ENCODE measurements around the gene SHANK1.

SHANK1 gene

DNA sequence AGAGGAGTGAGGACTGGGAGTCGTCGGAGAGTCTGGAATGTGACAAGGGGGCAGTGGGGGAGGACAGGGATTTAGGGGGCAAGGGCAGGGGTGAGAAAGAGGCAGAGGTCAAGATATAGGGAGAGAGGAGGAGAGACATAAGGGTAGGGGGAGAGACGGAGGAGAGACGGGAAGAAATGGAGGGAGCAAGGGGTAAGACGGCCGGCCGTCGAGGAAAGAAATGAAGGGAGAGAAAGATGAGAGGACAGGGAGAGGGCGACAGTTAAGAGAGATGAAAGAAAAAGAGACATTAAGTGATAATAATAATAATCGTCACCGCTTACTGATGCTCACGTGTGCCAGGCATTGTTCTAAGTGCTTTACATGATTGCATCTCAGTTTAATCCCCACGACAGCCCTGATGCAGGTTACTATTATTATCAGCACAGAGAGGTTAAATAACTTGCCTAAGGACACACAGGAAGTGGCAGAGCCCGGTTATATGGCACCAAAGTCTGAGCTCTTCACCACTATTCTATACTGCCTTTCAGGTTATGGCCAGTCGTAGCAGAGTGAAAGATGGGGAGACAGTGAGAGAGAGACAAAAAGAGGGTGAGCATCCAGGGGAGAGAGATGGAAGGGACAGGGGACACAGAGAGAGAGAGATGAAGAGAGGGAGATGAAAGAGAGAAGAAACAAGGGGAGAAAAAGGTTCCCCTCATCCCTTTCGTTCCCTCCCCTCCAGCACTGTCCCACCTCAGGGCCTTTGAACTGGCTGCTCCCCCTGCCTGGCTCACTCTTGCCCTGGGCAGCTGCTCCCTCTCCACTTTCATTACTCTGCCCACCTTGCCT, 56.7 kb downstream of the SHANK1 start:
- TF ChIP-seq FOXM1 (IDR thresholded peaks at IDR 0.05; ENCODE audit: borderline replicate concordance, low read depth) (no peak), RAD21 (IDR thresholded peaks at IDR 0.05; ENCODE audit: low read depth) (no peak)

GRCh38 chr19:50661766-50662650, 57.6 kb downstream of the SHANK1 start:
- no peak for TF ChIP-seq RAD21 (IDR thresholded peaks at IDR 0.05; ENCODE audit: low read depth)
- no peak for TF ChIP-seq EGR1 (IDR thresholded peaks at IDR 0.05)
- TF ChIP-seq TCF12 (IDR thresholded peaks at IDR 0.05; ENCODE audit: low read depth) = no peak
- TF ChIP-seq ZBTB7A (IDR thresholded peaks at IDR 0.05; ENCODE audit: low read depth) = no peak
- TF ChIP-seq CEBPB (IDR thresholded peaks at IDR 0.05) = no peak
- no peak for TF ChIP-seq TAF1 (IDR thresholded peaks at IDR 0.05; ENCODE audit: low read depth)
- TF ChIP-seq EP300 (IDR thresholded peaks at IDR 0.05; ENCODE audit: borderline replicate concordance) = no peak
- no peak for TF ChIP-seq YY1 (IDR thresholded peaks at IDR 0.05; ENCODE audit: low read depth)
- no peak for TF ChIP-seq TEAD4 (IDR thresholded peaks at IDR 0.05)
- TF ChIP-seq FOXM1 (IDR thresholded peaks at IDR 0.05; ENCODE audit: borderline replicate concordance, low read depth) = no peak
- TF ChIP-seq MAX (IDR thresholded peaks at IDR 0.05) = no peak
- TF ChIP-seq CREB1 (IDR thresholded peaks at IDR 0.05; ENCODE audit: low read depth) = no peak
- no peak for TF ChIP-seq REST (IDR thresholded peaks at IDR 0.05; ENCODE audit: low read depth)

DNA sequence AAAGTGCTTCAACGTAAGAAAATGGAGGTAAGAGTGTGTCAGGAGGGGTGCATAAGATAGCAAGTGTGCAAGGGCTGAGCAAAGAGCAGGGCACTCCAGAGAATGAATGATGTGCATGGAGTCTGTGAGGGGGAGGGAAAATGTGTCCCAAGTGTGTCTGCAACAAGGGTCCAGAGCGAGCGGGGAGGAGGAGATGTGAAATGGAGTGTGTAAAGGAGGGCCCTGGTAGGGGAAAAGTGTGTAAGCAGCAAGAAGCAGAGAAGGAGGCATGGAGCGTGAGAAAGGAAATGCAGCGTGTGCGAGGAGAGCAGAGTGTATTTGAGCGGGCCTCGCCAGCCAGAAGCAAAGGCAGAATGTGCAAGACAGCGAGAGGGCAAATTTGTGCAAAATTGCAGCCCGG, 58.6 kb downstream of the SHANK1 start:
- TF ChIP-seq EP300 (IDR thresholded peaks at IDR 0.05; ENCODE audit: borderline replicate concordance) (no peak), CEBPB (IDR thresholded peaks at IDR 0.05) (no peak), RAD21 (IDR thresholded peaks at IDR 0.05; ENCODE audit: low read depth) (no peak), NFIC (IDR thresholded peaks at IDR 0.05) (no peak), ZBTB7A (IDR thresholded peaks at IDR 0.05; ENCODE audit: low read depth) (no peak), MAX (IDR thresholded peaks at IDR 0.05) (no peak), TEAD4 (IDR thresholded peaks at IDR 0.05) (no peak), TCF12 (IDR thresholded peaks at IDR 0.05; ENCODE audit: low read depth) (no peak), REST (IDR thresholded peaks at IDR 0.05; ENCODE audit: low read depth) (no peak), EGR1 (IDR thresholded peaks at IDR 0.05) (no peak)

- no peak for TF ChIP-seq MAX (IDR thresholded peaks at IDR 0.05)
- TF ChIP-seq, protein P1, sequence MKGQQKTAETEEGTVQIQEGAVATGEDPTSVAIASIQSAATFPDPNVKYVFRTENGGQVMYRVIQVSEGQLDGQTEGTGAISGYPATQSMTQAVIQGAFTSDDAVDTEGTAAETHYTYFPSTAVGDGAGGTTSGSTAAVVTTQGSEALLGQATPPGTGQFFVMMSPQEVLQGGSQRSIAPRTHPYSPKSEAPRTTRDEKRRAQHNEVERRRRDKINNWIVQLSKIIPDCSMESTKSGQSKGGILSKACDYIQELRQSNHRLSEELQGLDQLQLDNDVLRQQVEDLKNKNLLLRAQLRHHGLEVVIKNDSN (IDR thresholded peaks at IDR 0.05) = no peak
- TF ChIP-seq TEAD4 (IDR thresholded peaks at IDR 0.05) = no peak
- TF ChIP-seq RAD21 (IDR thresholded peaks at IDR 0.05; ENCODE audit: low read depth) = no peak
- TF ChIP-seq NFIC (IDR thresholded peaks at IDR 0.05) = no peak
- TF ChIP-seq ZBTB7A (IDR thresholded peaks at IDR 0.05; ENCODE audit: low read depth) = no peak
- TF ChIP-seq REST (IDR thresholded peaks at IDR 0.05; ENCODE audit: low read depth) = no peak
- TF ChIP-seq YY1 (IDR thresholded peaks at IDR 0.05; ENCODE audit: low read depth) = no peak
- TF ChIP-seq TAF1 (IDR thresholded peaks at IDR 0.05; ENCODE audit: low read depth) = no peak
- no peak for TF ChIP-seq CREB1 (IDR thresholded peaks at IDR 0.05; ENCODE audit: low read depth)
- no peak for TF ChIP-seq CEBPB (IDR thresholded peaks at IDR 0.05)
- no peak for TF ChIP-seq EGR1 (IDR thresholded peaks at IDR 0.05)
- no peak for TF ChIP-seq TCF12 (IDR thresholded peaks at IDR 0.05; ENCODE audit: low read depth)
- no peak for TF ChIP-seq EP300 (IDR thresholded peaks at IDR 0.05; ENCODE audit: borderline replicate concordance)
These were observed 59.6 kb downstream of the SHANK1 start for GRCh38 chr19:50660088-50660366.

Measured in Ishikawa (cell line).